Gastroesophageal sphincter (tissue), 4 donors: Measurements from ENCODE around the gene CBX6. TPM values are rescaled to one million over a fixed set of nuclear protein-coding genes. Genes with fewer than 3 reads are reported as not detected.

Experiments
- ATAC-seq: fragments of 150-250 bp; one replicate; pipeline ENCODE4 v1.9.1; 2016; ENCODE audit warnings: mild to moderate bottlenecking, moderate library complexity
- H3K27ac ChIP-seq, 4 donors: fragments of 200-600 bp; sonication (generic) in 3 of 4; 1 replicate in 3 of 4; 2 replicates in 1 of 4; pipeline ENCODE4 v1.5.1; 2016 to 2019
- H3K27me3 ChIP-seq: fragments of 200-600 bp; sonication (generic); one replicate; pipeline ENCODE4 v1.5.1; 2019
- H3K36me3 ChIP-seq, 2 donors: fragments of 200-600 bp; sonication (generic); one replicate each; pipeline ENCODE4 v1.5.1; 2019; ENCODE audit warnings: control low read depth in 1 of 2
- H3K4me1 ChIP-seq, 3 donors: fragments of 200-600 bp; sonication (generic); 1 replicate in 2 of 3; 2 replicates in 1 of 3; pipeline ENCODE4 v1.5.1; 2016 to 2019; ENCODE audit warnings: control low read depth in 2 of 3
- H3K4me3 ChIP-seq, 2 donors: fragments of 200-600 bp; sonication (generic); one replicate each; pipeline ENCODE4 v1.5.1; 2019; ENCODE audit warnings: mild to moderate bottlenecking in 1 of 2, moderate library complexity in 1 of 2
- H3K9me3 ChIP-seq, 3 donors: fragments of 200-600 bp; sonication (generic); one replicate each; pipeline ENCODE4 v1.5.1; 2017 to 2019; ENCODE audit warnings: control low read depth in 2 of 3
- EP300 ChIP-seq: sonication (generic); formaldehyde crosslinking; IDR thresholded peaks from one replicate; pipeline ENCODE4 v1.6.1; 2017; ENCODE audit warnings: antibody characterized with exemption, mild to moderate bottlenecking
- POLR2A ChIP-seq, 2 donors: fragments of 450-650 bp; IDR thresholded peaks; one replicate each; pipeline ENCODE4 v1.6.1; 2017; ENCODE audit warnings: antibody characterized with exemption in 2 of 2, mild to moderate bottlenecking in 2 of 2, moderate library complexity in 1 of 2
- POLR2AphosphoS5 ChIP-seq: sonication (generic); formaldehyde crosslinking; IDR thresholded peaks from one replicate; pipeline ENCODE4 v1.6.1; 2017; ENCODE audit warnings: antibody characterized with exemption
- WGBS, 2 donors: methylation state at CpG; one replicate each; pipeline ENCODE4 v1.1.5; 2018; ENCODE audit warnings: low coverage in 1 of 2; 5-methylcytosine and 5-hydroxymethylcytosine counted together
- total RNA-seq, 4 donors: library from RNA; depleted of rRNA; stranded (reverse); fragments of >200 nt; gene quantifications; one replicate each; pipeline ENCODE4 v1.1.0, GENCODE V29; 2016
- TF ChIP-seq, protein P1 (sequence below), 4 experiments: fragments of 200-600 bp in 2 of 4; fragments of 450-650 bp in 2 of 4; sonication (generic) in 1 of 4; IDR thresholded peaks; one replicate each; pipeline ENCODE4 v1.5.1; 2017 to 2019; ENCODE audit warnings: antibody characterized with exemption in 4 of 4, mild to moderate bottlenecking in 2 of 4, moderate library complexity in 2 of 4

CBX6 gene
- total RNA-seq, 4 donors from 2014 or later = 77.3 to 187 (median 105) TPM

DNA sequence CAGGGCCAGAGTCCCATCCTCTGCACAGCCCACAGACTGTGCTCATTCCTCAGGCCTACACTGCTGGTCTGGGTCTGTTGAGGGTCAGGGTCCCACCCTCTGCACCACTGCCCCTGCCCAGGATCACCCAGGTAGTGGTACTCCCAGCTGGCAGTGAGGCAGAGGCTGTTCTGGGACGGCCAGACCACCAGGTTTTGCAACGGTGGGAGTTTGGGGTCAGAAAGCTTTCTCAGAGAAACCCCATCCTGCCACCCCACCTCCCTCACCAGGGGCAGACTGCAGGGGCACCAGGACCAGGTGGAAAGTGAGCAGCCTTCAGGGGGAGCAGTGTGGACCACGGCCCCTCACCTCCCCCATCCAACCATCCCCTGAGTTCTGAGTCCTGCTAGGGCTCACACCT is 39.0 kb downstream of the CBX6 start:
- no peaks in the 10 kb centered on the region for H3K36me3 ChIP-seq
- H3K9me3 ChIP-seq = no peaks in the 10 kb centered on the region
- ATAC-seq = no peak
- TF ChIP-seq, protein P1, sequence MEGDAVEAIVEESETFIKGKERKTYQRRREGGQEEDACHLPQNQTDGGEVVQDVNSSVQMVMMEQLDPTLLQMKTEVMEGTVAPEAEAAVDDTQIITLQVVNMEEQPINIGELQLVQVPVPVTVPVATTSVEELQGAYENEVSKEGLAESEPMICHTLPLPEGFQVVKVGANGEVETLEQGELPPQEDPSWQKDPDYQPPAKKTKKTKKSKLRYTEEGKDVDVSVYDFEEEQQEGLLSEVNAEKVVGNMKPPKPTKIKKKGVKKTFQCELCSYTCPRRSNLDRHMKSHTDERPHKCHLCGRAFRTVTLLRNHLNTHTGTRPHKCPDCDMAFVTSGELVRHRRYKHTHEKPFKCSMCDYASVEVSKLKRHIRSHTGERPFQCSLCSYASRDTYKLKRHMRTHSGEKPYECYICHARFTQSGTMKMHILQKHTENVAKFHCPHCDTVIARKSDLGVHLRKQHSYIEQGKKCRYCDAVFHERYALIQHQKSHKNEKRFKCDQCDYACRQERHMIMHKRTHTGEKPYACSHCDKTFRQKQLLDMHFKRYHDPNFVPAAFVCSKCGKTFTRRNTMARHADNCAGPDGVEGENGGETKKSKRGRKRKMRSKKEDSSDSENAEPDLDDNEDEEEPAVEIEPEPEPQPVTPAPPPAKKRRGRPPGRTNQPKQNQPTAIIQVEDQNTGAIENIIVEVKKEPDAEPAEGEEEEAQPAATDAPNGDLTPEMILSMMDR (IDR thresholded peaks at IDR 0.05) = no peak
- no peak for TF ChIP-seq POLR2A (IDR thresholded peaks at IDR 0.05)
- TF ChIP-seq EP300 = no peak
- TF ChIP-seq POLR2AphosphoS5 = no peak
- H3K27me3 ChIP-seq = no peaks in the 10 kb centered on the region
- no peak overlapping the region for H3K27ac ChIP-seq
- H3K4me1 ChIP-seq = no peaks in the 10 kb centered on the region
- H3K4me3 ChIP-seq = no peak overlapping the region
- WGBS, 2 donors = no CpG with 5 or more reads among the region's 3 CpGs

DNA sequence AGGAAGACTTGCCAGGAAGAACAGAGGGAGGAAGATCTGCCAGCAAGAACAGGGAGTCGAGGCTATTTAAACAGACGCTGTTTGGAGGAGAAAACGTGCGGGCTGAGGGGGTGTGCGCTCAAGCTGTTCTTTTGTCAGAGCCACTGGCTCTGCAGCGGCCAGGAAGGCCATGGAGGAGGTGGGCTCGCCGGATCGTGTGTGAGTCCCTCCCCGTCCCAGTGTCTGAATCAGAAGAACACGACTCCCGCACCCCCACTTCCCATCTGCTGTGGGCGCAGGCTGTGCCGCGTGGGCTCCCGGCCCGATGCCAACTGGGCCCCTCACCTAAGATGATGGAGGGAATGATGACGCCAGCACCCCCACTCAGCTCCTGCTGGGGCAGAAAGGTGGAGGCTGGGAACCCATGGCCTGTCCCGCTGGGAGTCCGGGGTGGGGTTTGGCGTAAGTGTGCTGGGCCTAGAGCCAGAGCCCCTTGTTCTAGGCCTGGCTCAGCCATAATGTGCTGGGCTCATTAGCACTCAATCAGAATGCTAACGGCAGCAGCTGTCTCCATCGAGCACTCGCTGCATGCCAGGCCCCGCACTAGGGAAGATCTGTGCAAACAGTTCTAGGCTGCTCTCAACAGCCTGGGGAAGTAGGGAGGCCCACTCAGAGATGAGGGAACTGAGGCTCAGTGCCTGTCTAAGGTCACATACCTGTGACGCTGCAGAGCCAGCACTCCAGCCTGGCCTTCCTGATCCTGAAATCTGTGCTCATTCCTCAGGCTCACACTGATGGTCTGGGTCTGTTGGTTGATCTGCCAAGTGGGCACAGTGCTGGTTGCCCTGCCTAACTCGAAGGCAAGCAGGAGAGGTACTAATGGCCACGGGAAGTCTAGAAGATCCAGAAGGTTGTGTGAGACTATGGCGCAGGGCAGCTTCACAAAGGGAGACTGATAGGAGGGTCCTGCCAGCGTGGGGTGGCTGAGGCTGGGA is 39.7 kb downstream of the CBX6 start:
- Histone ChIP-seq H3K27ac (no peak overlapping the region), H3K36me3 (no peaks in the 10 kb centered on the region), H3K4me3 (no peak overlapping the region), H3K9me3 (no peaks in the 10 kb centered on the region), H3K27me3 (no peaks in the 10 kb centered on the region), H3K4me1 (no peaks in the 10 kb centered on the region)
- TF ChIP-seq EP300 = no peak
- TF ChIP-seq, protein P1 (IDR thresholded peaks at IDR 0.05) = no peak
- no peak for TF ChIP-seq POLR2A (IDR thresholded peaks at IDR 0.05)
- TF ChIP-seq POLR2AphosphoS5 = no peak
- WGBS, 2 donors = 54 to 76% methylated on average over 5 of the region's 30 CpGs
- ATAC-seq = no peak

DNA sequence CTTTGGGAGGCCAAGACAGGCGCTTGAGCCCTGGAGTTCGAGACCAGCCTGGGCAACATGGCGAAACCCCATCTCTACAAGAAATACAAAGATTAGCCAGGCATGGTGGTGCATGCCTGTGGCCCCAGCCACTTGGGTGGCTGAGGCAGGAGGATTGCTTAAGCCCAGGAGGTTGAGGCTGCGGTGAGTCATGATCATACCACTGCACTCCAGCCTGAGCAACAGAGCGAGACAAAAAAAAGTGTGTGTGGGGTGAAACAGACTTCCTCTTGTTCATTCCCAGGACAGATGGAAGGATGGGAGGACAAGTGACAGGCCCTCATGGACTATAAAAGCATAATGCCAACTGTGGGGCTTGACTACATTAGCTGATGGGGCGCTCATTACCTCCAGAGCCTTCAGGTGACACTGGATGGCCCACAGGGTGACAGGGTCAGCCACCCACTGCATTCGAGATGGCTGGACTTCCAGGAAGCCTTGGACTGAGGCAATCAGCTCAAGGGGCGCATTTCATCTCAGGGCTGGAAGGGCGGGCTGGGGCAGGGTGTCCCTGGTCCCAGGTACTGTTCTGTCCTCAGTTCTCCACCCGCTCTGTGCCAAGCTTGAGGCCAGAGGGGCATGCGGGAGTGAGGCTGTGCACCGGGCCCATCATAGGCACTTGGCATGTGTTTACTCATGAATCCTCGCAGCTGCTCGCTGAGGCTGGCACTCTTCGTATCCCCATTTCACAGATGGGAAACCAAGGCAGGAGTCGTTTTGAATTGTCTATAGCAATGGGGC is 40.7 kb downstream of the CBX6 start:
- Histone ChIP-seq H3K4me1 (no peaks in the 10 kb centered on the region), H3K27me3 (no peaks in the 10 kb centered on the region), H3K36me3 (peaks cover 0 to 3% of the 10 kb centered on the region in 2 donors), H3K9me3 (no peaks in the 10 kb centered on the region), H3K4me3 (no peak overlapping the region), H3K27ac (no peak overlapping the region)
- 71 to 80% methylated on average over 1 of the region's 16 CpGs for WGBS, 2 donors
- ATAC-seq = no peak
- TF ChIP-seq, protein P1 (IDR thresholded peaks at IDR 0.05) = no peak
- no peak for TF ChIP-seq POLR2A (IDR thresholded peaks at IDR 0.05)

DNA sequence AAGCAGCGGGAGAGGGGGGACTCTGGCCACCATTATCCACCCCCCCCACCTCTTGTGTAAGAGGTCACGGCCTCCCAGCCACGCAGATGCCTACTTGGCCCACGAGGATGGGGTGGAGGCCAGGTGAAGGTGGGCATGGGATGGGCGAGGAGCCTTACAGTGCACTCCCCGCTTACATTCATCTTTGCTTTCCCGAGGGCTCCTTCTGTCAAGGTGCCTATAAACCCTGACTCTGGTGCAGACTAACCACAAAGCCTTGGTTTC is 41.2 kb downstream of the CBX6 start:
- Histone ChIP-seq H3K27me3 (no peaks in the 10 kb centered on the region), H3K4me1 (no peaks in the 10 kb centered on the region), H3K9me3 (no peaks in the 10 kb centered on the region), H3K27ac (no peak overlapping the region), H3K36me3 (peaks cover 0 to 6% of the 10 kb centered on the region in 2 donors), H3K4me3 (no peak overlapping the region)
- no CpG with 5 or more reads among the region's 7 CpGs for WGBS, 2 donors
- no peak for ATAC-seq
- no peak for TF ChIP-seq POLR2A (IDR thresholded peaks at IDR 0.05)
- TF ChIP-seq, protein P1 (IDR thresholded peaks at IDR 0.05) = no peak
- no peak for TF ChIP-seq POLR2AphosphoS5
- no peak for TF ChIP-seq EP300
